IMR-90 (cell line): Measurements from ENCODE around the gene IFT25. TPM values are rescaled to one million over a fixed set of nuclear protein-coding genes. Genes with fewer than 3 reads are reported as not detected.

Experiments used
- ATAC-seq: fragments of 200-7000 bp; cut with Tn5 transposase; 2 replicates; pipeline ENCODE4 v1.9.1; 2020; ENCODE audit warnings: low read depth, mild to moderate bottlenecking, moderate library complexity
- BruUV-seq: library from RNA; stranded (reverse); fragments of 400-500 nt; replicated peaks from 2 replicates; lab custom pipeline; 2021; lab: Mats Ljungman, UMichigan
- CTCF ChIA-PET: fragments of 300-600 bp; formaldehyde crosslinking; extraction: SDS; loops from one replicate; lab custom pipeline; 2021; ENCODE audit warnings: antibody characterized with exemption; lab: Yijun Ruan, JAX
- POLR2A ChIA-PET: fragments of 300-600 bp; sonication (Branson Sonifier 250); formaldehyde crosslinking; loops from one replicate; lab custom pipeline; 2022; ENCODE audit warnings: antibody characterized with exemption; ENCODE audit not compliant: unreplicated experiment; lab: Charles Lee
- DNase-seq: peaks from one replicate; pipeline ENCODE4 v3.0.0; 2013
- H2AFZ ChIP-seq: replicated peaks from 2 replicates; pipeline ENCODE3; 2013; ENCODE audit warnings: low read length, mild to moderate bottlenecking; ENCODE audit not compliant: poor library complexity
- H2AK5ac ChIP-seq: 2 replicates; pipeline ENCODE4 v1.6.1; 2013; ENCODE audit warnings: low read depth, low read length, inconsistent platforms
- H2AK9ac ChIP-seq: replicated peaks from 2 replicates; pipeline ENCODE3; 2013; ENCODE audit warnings: mild to moderate bottlenecking, low read depth, low read length, moderate library complexity; ENCODE audit not compliant: poor library complexity
- H2BK120ac ChIP-seq: 2 replicates; pipeline ENCODE4 v1.6.1; 2013; ENCODE audit warnings: low read depth, low read length, inconsistent platforms
- H2BK15ac ChIP-seq: 3 replicates; pipeline ENCODE4 v1.6.1; 2013; ENCODE audit warnings: low read depth, low read length, inconsistent platforms
- H2BK20ac ChIP-seq: 2 replicates; pipeline ENCODE4 v1.6.1; 2013; ENCODE audit warnings: low read depth, mild to moderate bottlenecking, inconsistent platforms, low read length, moderate library complexity
- H2BK5ac ChIP-seq: 2 replicates; pipeline ENCODE4 v1.6.1; 2013; ENCODE audit warnings: mild to moderate bottlenecking, low read depth, low read length, inconsistent platforms; ENCODE audit not compliant: poor library complexity, severe bottlenecking
- H3K14ac ChIP-seq: replicated peaks from 2 replicates; pipeline ENCODE4 v1.6.1; 2013; ENCODE audit warnings: low read depth, low read length, inconsistent platforms
- H3K18ac ChIP-seq: 2 replicates; pipeline ENCODE4 v1.6.1; 2013; ENCODE audit warnings: low read depth, low read length, control low read depth
- H3K23ac ChIP-seq: 2 replicates; pipeline ENCODE4 v1.6.1; 2013; ENCODE audit warnings: low read depth, low read length, inconsistent platforms
- H3K27ac ChIP-seq: 2 replicates; pipeline ENCODE4 v1.5.1; 2013; ENCODE audit warnings: mild to moderate bottlenecking, control low read depth, low read length; ENCODE audit not compliant: insufficient read depth
- H3K27me3 ChIP-seq: 2 replicates; pipeline ENCODE4 v1.6.1; 2013; ENCODE audit warnings: low read length; ENCODE audit not compliant: control insufficient read depth, insufficient read depth
- H3K36me3 ChIP-seq: 2 replicates; pipeline ENCODE4 v1.6.1; 2013; ENCODE audit warnings: low read length, mixed read lengths; ENCODE audit not compliant: control insufficient read depth, insufficient read depth
- H3K4ac ChIP-seq: 2 replicates; pipeline ENCODE4 v1.6.1; 2013; ENCODE audit warnings: low read depth, low read length, inconsistent platforms
- H3K4me1 ChIP-seq: 2 replicates; pipeline ENCODE4 v1.6.1; 2013; ENCODE audit warnings: low read length, mixed read lengths; ENCODE audit not compliant: control insufficient read depth, insufficient read depth
- H3K4me2 ChIP-seq: 2 replicates; pipeline ENCODE4 v1.6.1; 2013; ENCODE audit warnings: low read depth, mild to moderate bottlenecking, control low read depth, low read length, moderate library complexity
- H3K4me3 ChIP-seq: 2 replicates; pipeline ENCODE4 v1.5.1; 2013; ENCODE audit warnings: low read depth, mild to moderate bottlenecking, control low read depth, low read length, moderate library complexity; ENCODE audit not compliant: insufficient read depth
- H3K56ac ChIP-seq: 2 replicates; pipeline ENCODE4 v1.6.1; 2013; ENCODE audit warnings: low read length, inconsistent platforms; ENCODE audit not compliant: insufficient read depth; ENCODE audit errors: extremely low read depth
- H3K79me1 ChIP-seq, 2 experiments: 2 replicates each; pipeline ENCODE4 v1.6.1; 2013; ENCODE audit warnings: low read length in 2 of 2, inconsistent platforms in 1 of 2, low read depth in 1 of 2
- H3K9ac ChIP-seq: 2 replicates; pipeline ENCODE4 v1.6.1; 2013; ENCODE audit warnings: low read depth, low read length, control low read depth
- H3K9me1 ChIP-seq: 2 replicates; pipeline ENCODE4 v1.6.1; 2013; ENCODE audit warnings: low read length, inconsistent platforms; ENCODE audit not compliant: insufficient read depth
- H3K9me3 ChIP-seq: 2 replicates; pipeline ENCODE4 v1.6.1; 2013; ENCODE audit warnings: low read length; ENCODE audit not compliant: control insufficient read depth, insufficient read depth
- H4K20me1 ChIP-seq: 2 replicates; pipeline ENCODE4 v1.6.1; 2013; ENCODE audit warnings: low read length, inconsistent platforms; ENCODE audit not compliant: insufficient read depth
- H4K5ac ChIP-seq: 2 replicates; pipeline ENCODE4 v1.6.1; 2013; ENCODE audit warnings: mild to moderate bottlenecking, low read depth, low read length, control low read depth
- H4K8ac ChIP-seq, 2 experiments: 2 replicates each; pipeline ENCODE4 v1.6.1; 2013; ENCODE audit warnings: low read depth in 2 of 2, low read length in 2 of 2, control low read depth in 1 of 2, inconsistent platforms in 1 of 2
- H4K91ac ChIP-seq: 2 replicates; pipeline ENCODE4 v1.6.1; 2013; ENCODE audit warnings: low read depth, low read length, inconsistent platforms; ENCODE audit not compliant: insufficient read depth
- MAZ ChIP-seq: IDR thresholded peaks from 2 replicates; pipeline ENCODE4 v1.6.1; 2012; ENCODE audit warnings: low read depth, mild to moderate bottlenecking, low read length, improper control_type of control experiment, moderate library complexity, borderline replicate concordance
- WGBS, 2 experiments: methylation state at CpG; one replicate each; pipeline versions ENCODE4 v1.1.5 to v1.1.7; 2013; ENCODE audit warnings: missing lambda C conversion rate in 2 of 2; ENCODE audit not compliant: insufficient read length in 1 of 2; ENCODE audit errors: extremely low coverage in 2 of 2; 5-methylcytosine and 5-hydroxymethylcytosine counted together
- dilution Hi-C: fragments of 300-500 bp; cut with HindIII; formaldehyde crosslinking; loops from one replicate; pipeline ENCODE4 v1.14.3; 2018; ENCODE audit warnings: low sequenced_read_pairs; ENCODE audit not compliant: unreplicated experiment
- in situ Hi-C: fragments of 300-500 bp; cut with MboI; formaldehyde crosslinking; loops from 3 replicates; pipeline ENCODE4 v1.14.3; 2019; ENCODE audit warnings: low sequenced_read_pairs, inconsistent platforms, mixed read lengths
- intact Hi-C: fragments of 100-400 bp; cut with micrococcal nuclease; formaldehyde crosslinking; loops from 2 replicates; pipeline ENCODE4 v1.10.0; 2022
- polyA plus RNA-seq, 3 experiments: library from polyadenylated mRNA; depleted of rRNA; stranded (reverse); fragments of >200 nt; gene quantifications; 2 replicates each; pipeline ENCODE4 v1.2.3, GENCODE V29; 2012; ENCODE audit warnings: low replicate concordance in 1 of 3
- total RNA-seq: library from RNA; depleted of rRNA; stranded (reverse); fragments of >200 nt; gene quantifications from 2 replicates; pipeline ENCODE4 v1.2.3, GENCODE V29; 2012
- TF ChIP-seq, protein P1 (sequence below): fragments of 150-350 bp; IDR thresholded peaks from 2 replicates; pipeline ENCODE4 v1.6.1; 2017; ENCODE audit warnings: mild to moderate bottlenecking, antibody characterized with exemption, low read length, low read depth

Gene IFT25
- total and polyA plus RNA-seq, 2 of the 4 experiments (the other 2 are of a cell fraction): 9.1 to 38.0 TPM

DNA sequence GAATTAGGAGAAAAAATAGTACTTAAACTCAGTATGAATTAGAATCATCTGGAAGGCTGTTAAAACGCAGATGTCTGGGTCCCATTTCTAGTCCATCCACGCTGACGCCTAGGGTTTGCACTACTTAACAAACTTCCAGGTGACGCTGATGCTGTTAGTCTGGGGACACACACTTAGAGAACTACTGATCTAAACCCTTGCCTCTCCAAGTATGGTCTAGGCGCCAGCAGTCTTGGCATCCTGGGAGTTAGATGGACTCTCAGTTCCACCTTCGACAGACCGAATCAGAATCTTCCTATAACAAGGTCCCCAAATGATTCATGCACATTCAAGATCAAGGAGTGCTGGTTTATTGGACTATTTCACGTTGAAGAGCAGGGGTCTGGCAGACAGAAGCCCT lies 40.0 kb downstream of the IFT25 start:
- dilution Hi-C loops: no loop called here
- no peaks in the 10 kb centered on the region for H4K20me1 ChIP-seq

More for the DNA sequence above, 40.0 kb downstream of the IFT25 start:
- no peak overlapping the region for H2AK9ac ChIP-seq
- ChIA-PET CTCF (interaction anchor here (0.6 kb wide), 1 partner anchor 918 kb away, joined by 5 read pairs; no protein-coding TSS in a partner anchor), POLR2A (no interaction called here)
- no peaks in the 10 kb centered on the region for H3K27me3 ChIP-seq
- 100% methylated on average over 3 of the region's 8 CpGs; no CpG with 5 or more reads in 1 of the 2 experiments for WGBS, 2 experiments
- H2AFZ ChIP-seq: no peak overlapping the region
- in situ Hi-C loops: no loop called here
- no peak overlapping the region for H4K91ac ChIP-seq
- H3K27ac ChIP-seq: no peak overlapping the region
- no peak overlapping the region for H2BK15ac ChIP-seq
- no peak overlapping the region for H2BK20ac ChIP-seq
- H3K4ac ChIP-seq: no peak overlapping the region
- no peak overlapping the region for H3K18ac ChIP-seq
- BruUV-seq: no TSS peak
- TF ChIP-seq MAZ: no peak
- TF ChIP-seq, protein P1, sequence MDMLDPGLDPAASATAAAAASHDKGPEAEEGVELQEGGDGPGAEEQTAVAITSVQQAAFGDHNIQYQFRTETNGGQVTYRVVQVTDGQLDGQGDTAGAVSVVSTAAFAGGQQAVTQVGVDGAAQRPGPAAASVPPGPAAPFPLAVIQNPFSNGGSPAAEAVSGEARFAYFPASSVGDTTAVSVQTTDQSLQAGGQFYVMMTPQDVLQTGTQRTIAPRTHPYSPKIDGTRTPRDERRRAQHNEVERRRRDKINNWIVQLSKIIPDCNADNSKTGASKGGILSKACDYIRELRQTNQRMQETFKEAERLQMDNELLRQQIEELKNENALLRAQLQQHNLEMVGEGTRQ: no peak
- no peak overlapping the region for H3K23ac ChIP-seq
- no peaks in the 10 kb centered on the region for H3K9me3 ChIP-seq
- H3K4me3 ChIP-seq: no peak overlapping the region
- no peak overlapping the region for H3K56ac ChIP-seq
- no peaks in the 10 kb centered on the region for H3K79me1 ChIP-seq
- DNase-seq (no peak), ATAC-seq (no peak)
- no peak overlapping the region for H2BK120ac ChIP-seq
- no peak overlapping the region for H3K14ac ChIP-seq
- no peaks in the 10 kb centered on the region; the same call in 1 of the 2 replicates for H3K36me3 ChIP-seq
- no peak overlapping the region for H2BK5ac ChIP-seq
- no peak overlapping the region for H3K9ac ChIP-seq
- H2AK5ac ChIP-seq: no peak overlapping the region
- H4K8ac ChIP-seq: no peak overlapping the region
- intact Hi-C loops: no loop called here
- no peak overlapping the region for H4K5ac ChIP-seq
- H3K4me2 ChIP-seq: no peak overlapping the region
- peaks cover 10% of the 10 kb centered on the region for H3K4me1 ChIP-seq
- H3K9me1 ChIP-seq: peaks cover 3% of the 10 kb centered on the region; the same call in 1 of the 2 replicates
